Inflammatory macrophage treated with lipopolysaccharide for 1 hour (primary cell): ENCODE results near the gene IDUA.

Experiments
- DNase-seq, 2 donors: peaks; one replicate each; pipeline ENCODE4 v3.0.0-alpha.2; 2020 to 2022

Gene IDUA

DNA sequence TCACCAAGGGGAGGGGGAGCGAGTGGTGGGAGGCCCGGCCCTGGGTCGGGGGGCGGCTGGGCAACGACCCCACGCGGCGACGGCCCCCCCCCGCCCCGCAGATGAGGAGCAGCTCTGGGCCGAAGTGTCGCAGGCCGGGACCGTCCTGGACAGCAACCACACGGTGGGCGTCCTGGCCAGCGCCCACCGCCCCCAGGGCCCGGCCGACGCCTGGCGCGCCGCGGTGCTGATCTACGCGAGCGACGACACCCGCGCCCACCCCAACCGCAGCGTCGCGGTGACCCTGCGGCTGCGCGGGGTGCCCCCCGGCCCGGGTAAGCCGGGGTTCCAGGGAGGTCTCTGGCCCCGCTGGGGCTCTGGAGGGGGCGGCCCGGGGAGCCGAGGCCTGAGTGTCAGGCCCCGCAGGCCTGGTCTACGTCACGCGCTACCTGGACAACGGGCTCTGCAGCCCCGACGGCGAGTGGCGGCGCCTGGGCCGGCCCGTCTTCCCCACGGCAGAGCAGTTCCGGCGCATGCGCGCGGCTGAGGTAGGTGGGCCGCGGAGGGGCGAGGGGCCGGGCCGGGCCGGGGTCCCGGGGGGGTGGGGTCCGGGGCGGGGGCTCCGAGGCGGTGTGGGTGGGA is 15.9 kb downstream of the IDUA start:
- no peak for DNase-seq

- no peak for DNase-seq
These were observed 16.6 kb downstream of the IDUA start for GRCh38 chr4:1003271-1004070.

GRCh38 chr4:1004071-1004418 is 17.2 kb downstream of the IDUA start:
- DNase-seq = no peak

- DNase-seq = no peak
These were observed 18.0 kb downstream of the IDUA start for GRCh38 chr4:1004557-1005485.

GRCh38 chr4:1006856-1007255 is 20.0 kb downstream of the IDUA start:
- no peak for DNase-seq

- no peak for DNase-seq
These were observed 22.1 kb downstream of the IDUA start for GRCh38 chr4:1008840-1009541.

GRCh38 chr4:1009542-1010394 is 22.9 kb downstream of the IDUA start:
- DNase-seq = peak; percentile 46 to 68

- peak; percentile 79 to 89 for DNase-seq
These were observed 23.7 kb downstream of the IDUA start for GRCh38 chr4:1010395-1011021.

GRCh38 chr4:1011022-1011665 is 24.3 kb downstream of the IDUA start, which contains the start of gene FGFRL1:
FGFRL1 (plus strand) TSS chr4:1011626; CDS start chr4:1012486, 860 bp downstream.
- peak; percentile 77 to 91 for DNase-seq

- DNase-seq = no peak
These were observed 24.8 kb downstream of the IDUA start for GRCh38 chr4:1011666-1012033.

DNA sequence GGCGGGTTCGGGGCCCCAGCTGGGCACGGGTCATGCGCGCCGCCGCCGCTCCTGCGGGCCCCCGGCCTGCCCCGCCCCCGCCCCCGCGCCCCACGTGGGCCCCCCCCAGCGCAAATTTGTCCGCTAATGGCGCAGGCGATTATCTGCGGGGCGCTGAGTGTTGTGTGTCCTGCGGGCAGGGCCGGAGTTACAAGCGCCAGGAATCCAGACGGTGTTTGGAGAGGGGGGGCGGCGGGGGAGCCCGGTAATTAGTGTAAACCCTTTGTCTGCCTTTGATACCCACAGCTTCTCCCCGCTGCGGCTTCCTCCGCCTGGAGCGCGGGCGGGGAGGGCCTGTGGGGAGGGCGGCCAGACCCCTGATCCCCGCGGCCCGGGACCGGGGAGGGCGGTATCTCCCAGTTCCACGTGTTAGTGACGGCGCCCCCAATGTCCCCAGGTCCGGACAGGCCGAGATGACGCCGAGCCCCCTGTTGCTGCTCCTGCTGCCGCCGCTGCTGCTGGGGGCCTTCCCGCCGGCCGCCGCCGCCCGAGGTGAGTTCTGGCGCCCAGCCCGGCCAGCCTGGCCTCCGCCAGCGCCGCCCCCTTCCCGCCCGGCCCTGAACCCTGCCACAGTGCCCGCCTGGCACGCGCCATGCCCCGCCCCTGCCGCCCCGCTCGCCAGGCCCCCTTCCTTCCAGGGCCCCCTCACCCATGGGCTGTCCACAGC is 25.3 kb downstream of the IDUA start:
- no peak for DNase-seq

- DNase-seq = no peak
These were observed 26.6 kb downstream of the IDUA start for GRCh38 chr4:1013225-1014073.

- peak in 1 of 2 donors; percentile 24 for DNase-seq
These were observed 27.7 kb downstream of the IDUA start for GRCh38 chr4:1014291-1015167.

DNA sequence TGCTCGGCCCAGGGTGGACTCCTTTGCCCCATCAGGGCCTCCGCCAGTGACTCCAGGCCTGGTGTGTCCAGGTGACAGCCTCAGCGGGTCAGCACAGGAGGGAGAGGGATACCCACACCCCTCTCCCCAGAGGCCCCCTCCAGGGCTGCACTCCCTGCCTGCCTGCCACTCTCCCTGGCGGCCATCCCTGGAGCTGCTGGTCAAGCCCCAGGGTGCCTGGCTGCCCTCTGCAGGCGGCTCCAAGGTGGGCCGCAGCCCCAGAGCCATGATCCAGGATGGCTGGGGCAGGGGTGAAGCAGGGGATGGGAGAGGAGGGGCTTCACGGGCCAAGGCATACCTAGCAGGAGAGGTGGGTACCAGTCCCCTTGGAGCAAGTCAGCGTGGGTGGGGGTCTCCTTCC is 28.3 kb downstream of the IDUA start:
- DNase-seq = no peak

- no peak for DNase-seq
These were observed 28.9 kb downstream of the IDUA start for GRCh38 chr4:1015746-1016145.

DNA sequence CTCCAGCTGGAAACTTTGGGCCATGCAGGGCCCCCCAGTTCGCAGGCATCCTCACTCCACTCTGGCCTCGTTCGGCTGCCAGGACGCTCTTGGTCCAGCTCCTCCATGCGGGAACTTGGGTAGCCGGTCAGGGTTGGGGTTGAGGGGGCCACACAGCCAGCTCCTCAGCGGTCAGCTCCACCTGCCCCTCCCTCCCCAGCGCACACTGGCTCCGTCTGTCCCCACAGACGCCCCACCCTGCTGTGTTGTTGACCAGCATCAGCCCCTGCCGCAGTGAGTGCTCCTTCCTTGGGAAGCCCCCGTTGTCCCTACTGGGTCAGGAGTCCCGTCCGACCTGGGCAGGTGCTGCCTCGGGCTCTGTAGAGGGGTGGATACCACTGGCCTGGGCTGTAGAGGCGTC is 30.4 kb downstream of the IDUA start:
- no peak for DNase-seq

GRCh38 chr4:1017706-1018105 is 30.9 kb downstream of the IDUA start:
- no peak for DNase-seq
